HuH-7 (cell line): ENCODE data around the gene RNPEPL1.

Experiments
- DNase-seq: peaks from one replicate; pipeline ENCODE4 v3.0.0; 2011; ENCODE audit warnings: low spot score

Gene RNPEPL1

GRCh38 chr2:240577281-240578109 is 9.2 kb downstream of the RNPEPL1 start:
- DNase-seq = no peak

- DNase-seq = no peak
These were observed 9.8 kb downstream of the RNPEPL1 start for GRCh38 chr2:240578110-240578450.

- DNase-seq = no peak
These were observed 10.2 kb downstream of the RNPEPL1 start for GRCh38 chr2:240578488-240578887.

GRCh38 chr2:240579071-240579762 is 10.9 kb downstream of the RNPEPL1 start:
- no peak for DNase-seq

GRCh38 chr2:240579771-240580614 is 11.7 kb downstream of the RNPEPL1 start:
- peak; percentile 48 for DNase-seq

GRCh38 chr2:240581811-240582210 is 13.5 kb downstream of the RNPEPL1 start:
- no peak for DNase-seq

GRCh38 chr2:240582781-240583180 is 14.5 kb downstream of the RNPEPL1 start:
- no peak for DNase-seq

GRCh38 chr2:240583774-240584173 is 15.5 kb downstream of the RNPEPL1 start:
- no peak for DNase-seq

- DNase-seq = no peak
These were observed 16.3 kb downstream of the RNPEPL1 start for GRCh38 chr2:240584486-240585031.

GRCh38 chr2:240585101-240585500 is 16.8 kb downstream of the RNPEPL1 start:
- DNase-seq = no peak

- DNase-seq = no peak
These were observed 17.5 kb downstream of the RNPEPL1 start for GRCh38 chr2:240585681-240586197.

- peak; percentile 99 for DNase-seq
These were observed 18.1 kb downstream of the RNPEPL1 start, which contains the start of gene CAPN10 for GRCh38 chr2:240586198-240586918. TSS of gene CAPN10 (plus strand) at chr2:240586734. CDS start at chr2:240586912, 178 bp downstream.

- DNase-seq = peak; percentile 53
These were observed 18.9 kb downstream of the RNPEPL1 start for GRCh38 chr2:240586919-240587800.

GRCh38 chr2:240588006-240588655 is 19.8 kb downstream of the RNPEPL1 start:
- DNase-seq = no peak

- no peak for DNase-seq
These were observed 20.4 kb downstream of the RNPEPL1 start for GRCh38 chr2:240588669-240589068.

- no peak for DNase-seq
These were observed 21.1 kb downstream of the RNPEPL1 start for GRCh38 chr2:240589375-240589774.

GRCh38 chr2:240589850-240590525 is 21.7 kb downstream of the RNPEPL1 start:
- DNase-seq = no peak

- no peak for DNase-seq
These were observed 22.4 kb downstream of the RNPEPL1 start for GRCh38 chr2:240590681-240591111.

GRCh38 chr2:240591226-240591625 is 22.9 kb downstream of the RNPEPL1 start:
- DNase-seq = no peak
